Measurements from ENCODE around the gene TRH. TPM values are rescaled to one million over a fixed set of nuclear protein-coding genes. Genes with fewer than 3 reads are reported as not detected.

The TRH gene
- total RNA-seq, 4 donors from 2014 or later, result not detected

GRCh38 chr3:129936757-129937156 lies 37.8 kb upstream of the TRH start:
- H3K36me3 ChIP-seq, result no peaks in the 10 kb centered on the region
- 16% methylated on average over 6 of the region's 6 CpGs for WGBS
- TF ChIP-seq CTCF (IDR thresholded peaks at IDR 0.05) (no peak), EP300 (IDR thresholded peaks at IDR 0.05) (no peak), POLR2A (IDR thresholded peaks at IDR 0.05) (no peak), POLR2AphosphoS5 (IDR thresholded peaks at IDR 0.05) (no peak)
- H3K27ac ChIP-seq, result peak overlapping the region; percentile 34
- no peaks in the 10 kb centered on the region for H3K9me3 ChIP-seq
- H3K27me3 ChIP-seq, result no peaks in the 10 kb centered on the region
- peaks cover 10% of the 10 kb centered on the region for H3K4me1 ChIP-seq
- H3K4me3 ChIP-seq, result peak overlapping the region; percentile 43
- no peak for DNase-seq (ENCODE audit: low spot score in 2 of 2)

DNA sequence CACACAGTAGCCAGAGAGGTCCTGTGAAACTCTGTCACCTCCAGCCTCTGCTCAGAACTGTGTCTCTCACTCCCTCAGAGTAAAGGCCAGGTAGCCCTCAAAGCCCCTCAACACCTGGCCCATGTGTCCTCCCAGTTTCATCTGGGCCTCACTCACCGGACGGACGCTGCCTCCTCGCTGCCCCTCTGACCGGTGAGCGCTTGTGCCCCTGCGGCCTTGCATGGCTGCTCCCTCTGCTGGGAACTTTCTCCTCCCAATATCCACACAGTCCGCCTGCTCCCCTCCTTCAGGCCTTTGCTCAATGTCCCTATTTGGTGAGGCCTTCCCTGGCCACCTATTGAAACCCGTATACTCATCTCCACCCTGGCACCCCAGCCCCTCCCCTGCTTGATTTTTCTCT lies 36.8 kb upstream of the TRH start:
- TF ChIP-seq EP300 (IDR thresholded peaks at IDR 0.05), result no peak
- TF ChIP-seq POLR2AphosphoS5 (IDR thresholded peaks at IDR 0.05), result no peak
- TF ChIP-seq POLR2A (IDR thresholded peaks at IDR 0.05), result no peak
- TF ChIP-seq CTCF (IDR thresholded peaks at IDR 0.05), result no peak
- WGBS, result 90% methylated on average over 9 of the region's 9 CpGs
- no peak for DNase-seq (ENCODE audit: low spot score in 2 of 2)
- no peaks in the 10 kb centered on the region for H3K9me3 ChIP-seq
- no peak overlapping the region for H3K4me3 ChIP-seq
- no peaks in the 10 kb centered on the region for H3K27me3 ChIP-seq
- peaks cover 10% of the 10 kb centered on the region for H3K4me1 ChIP-seq
- H3K27ac ChIP-seq, result no peak overlapping the region
- H3K36me3 ChIP-seq, result no peaks in the 10 kb centered on the region

GRCh38 chr3:129938140-129938930 lies 36.2 kb upstream of the TRH start:
- Histone ChIP-seq H3K36me3 (no peaks in the 10 kb centered on the region), H3K4me3 (no peak overlapping the region), H3K9me3 (no peaks in the 10 kb centered on the region), H3K4me1 (peaks cover 10% of the 10 kb centered on the region), H3K27me3 (no peaks in the 10 kb centered on the region), H3K27ac (no peak overlapping the region)
- no peak for TF ChIP-seq EP300 (IDR thresholded peaks at IDR 0.05)
- no peak for TF ChIP-seq CTCF (IDR thresholded peaks at IDR 0.05)
- TF ChIP-seq POLR2AphosphoS5 (IDR thresholded peaks at IDR 0.05), result no peak
- no peak for TF ChIP-seq POLR2A (IDR thresholded peaks at IDR 0.05)
- DNase-seq (ENCODE audit: low spot score in 2 of 2), result no peak
- WGBS, result 86% methylated on average over 7 of the region's 8 CpGs

DNA sequence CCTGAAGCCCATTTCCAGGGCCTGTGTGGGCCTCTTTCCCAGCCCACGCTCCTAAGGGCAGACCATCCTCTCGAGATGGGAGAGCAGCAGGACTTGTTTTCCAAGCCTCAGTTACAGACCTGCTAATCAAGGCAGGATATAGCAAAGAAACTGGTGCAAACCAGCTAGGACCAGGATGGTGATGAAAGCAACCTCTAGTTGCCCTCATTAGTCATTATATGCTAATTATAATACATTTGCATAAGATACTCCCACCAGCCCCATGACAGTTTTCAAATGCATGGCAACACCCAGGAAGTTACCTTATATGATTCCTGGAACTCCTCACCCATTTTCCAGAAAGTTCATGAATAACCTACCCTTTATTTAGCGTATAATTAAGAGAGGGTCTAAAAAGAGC lies 34.4 kb upstream of the TRH start:
- DNase-seq (ENCODE audit: low spot score in 2 of 2), result no peak
- H3K4me1 ChIP-seq, result peaks cover 10% of the 10 kb centered on the region
- TF ChIP-seq EP300 (IDR thresholded peaks at IDR 0.05), result no peak
- TF ChIP-seq POLR2AphosphoS5 (IDR thresholded peaks at IDR 0.05), result no peak
- no peak for TF ChIP-seq POLR2A (IDR thresholded peaks at IDR 0.05)
- no peak for TF ChIP-seq CTCF (IDR thresholded peaks at IDR 0.05)
- H3K27ac ChIP-seq, result no peak overlapping the region
- no peaks in the 10 kb centered on the region for H3K27me3 ChIP-seq
- no peaks in the 10 kb centered on the region for H3K36me3 ChIP-seq
- WGBS, result 78% methylated on average over 3 of the region's 3 CpGs
- H3K4me3 ChIP-seq, result no peak overlapping the region
- no peaks in the 10 kb centered on the region for H3K9me3 ChIP-seq

GRCh38 chr3:129942296-129942695 lies 32.2 kb upstream of the TRH start:
- no peak overlapping the region for H3K4me3 ChIP-seq
- no peak overlapping the region for H3K27ac ChIP-seq
- no peaks in the 10 kb centered on the region for H3K9me3 ChIP-seq
- H3K36me3 ChIP-seq, result no peaks in the 10 kb centered on the region
- no peaks in the 10 kb centered on the region for H3K4me1 ChIP-seq
- H3K27me3 ChIP-seq, result no peaks in the 10 kb centered on the region
- peak; percentile 62 to 65 for TF ChIP-seq CTCF (IDR thresholded peaks at IDR 0.05)
- no peak for TF ChIP-seq EP300 (IDR thresholded peaks at IDR 0.05)
- 23% methylated on average over 7 of the region's 7 CpGs for WGBS
- no peak for DNase-seq (ENCODE audit: low spot score in 2 of 2)
